Stimulated activated CD8-positive, alpha-beta memory T cell treated with anti-CD3 and anti-CD28 coated beads, Interleukin-4, amount 100 ng/mL, for 48 hours (primary cell): ENCODE data around the gene ABCD1.
"Not testable (repeated sequence)": the region's sequence is repeated elsewhere in the genome, so short reads cannot be mapped to it uniquely, and the experiment has no call there.

Experiments
- DNase-seq: peaks from one replicate; pipeline ENCODE4 v3.0.0-alpha.2; 2020

The ABCD1 gene

GRCh38 chrX:153736071-153736820, 11.6 kb downstream of the ABCD1 start:
- DNase-seq = no peak

DNA sequence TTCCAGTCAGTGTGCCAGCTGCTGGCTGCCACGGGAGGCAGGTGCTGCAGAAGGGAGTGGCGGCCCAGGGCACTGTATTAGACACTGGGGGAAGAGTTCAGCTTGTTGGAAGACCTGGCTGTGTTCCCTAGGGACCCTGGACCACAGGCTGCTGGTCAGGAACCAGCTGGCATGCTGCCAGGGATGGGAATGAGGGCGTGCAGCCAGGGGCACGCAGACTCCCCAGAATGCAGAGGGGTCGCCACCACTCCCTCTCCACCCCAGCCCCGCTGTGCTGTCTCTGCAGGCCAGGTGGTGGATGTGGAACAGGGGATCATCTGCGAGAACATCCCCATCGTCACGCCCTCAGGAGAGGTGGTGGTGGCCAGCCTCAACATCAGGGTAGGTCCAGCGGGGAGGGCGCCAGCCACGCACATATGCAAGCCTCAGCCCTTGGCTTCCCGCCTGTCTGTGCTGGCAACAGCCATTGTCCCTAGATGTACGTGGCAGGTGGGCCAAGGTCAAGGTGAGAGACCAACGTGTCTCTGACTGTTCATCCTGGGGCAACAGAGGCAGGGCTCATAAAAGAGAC, 12.3 kb downstream of the ABCD1 start:
- no peak for DNase-seq

GRCh38 chrX:153738056-153738605, 13.5 kb downstream of the ABCD1 start:
- no peak for DNase-seq

GRCh38 chrX:153739754-153740486, 15.3 kb downstream of the ABCD1 start:
- no peak for DNase-seq

- DNase-seq = no peak
Measured at GRCh38 chrX:153740631-153741222, 16.1 kb downstream of the ABCD1 start.

DNA sequence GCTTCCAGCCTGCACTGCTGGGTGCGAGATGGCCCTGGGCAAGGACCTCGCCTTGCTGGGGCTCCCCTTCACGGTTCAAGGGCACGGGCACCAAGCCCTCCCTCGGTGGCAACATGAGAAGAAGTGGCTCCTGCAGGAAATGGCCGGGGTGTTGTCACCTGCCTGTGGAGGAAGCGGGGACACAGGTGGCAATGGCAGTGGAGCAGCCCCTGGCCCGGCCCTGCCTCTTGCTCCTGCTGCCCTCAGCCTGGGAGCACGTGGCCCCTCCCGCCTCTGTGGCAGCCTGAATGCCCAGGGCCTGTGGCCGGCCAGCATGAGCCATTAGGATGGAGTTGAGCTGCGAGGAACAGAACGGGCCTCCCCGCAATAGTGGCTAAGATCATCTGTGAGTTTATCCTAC, 16.8 kb downstream of the ABCD1 start:
- no peak for DNase-seq

GRCh38 chrX:153742111-153742510, 17.5 kb downstream of the ABCD1 start:
- not testable (repeated sequence) for DNase-seq

DNA sequence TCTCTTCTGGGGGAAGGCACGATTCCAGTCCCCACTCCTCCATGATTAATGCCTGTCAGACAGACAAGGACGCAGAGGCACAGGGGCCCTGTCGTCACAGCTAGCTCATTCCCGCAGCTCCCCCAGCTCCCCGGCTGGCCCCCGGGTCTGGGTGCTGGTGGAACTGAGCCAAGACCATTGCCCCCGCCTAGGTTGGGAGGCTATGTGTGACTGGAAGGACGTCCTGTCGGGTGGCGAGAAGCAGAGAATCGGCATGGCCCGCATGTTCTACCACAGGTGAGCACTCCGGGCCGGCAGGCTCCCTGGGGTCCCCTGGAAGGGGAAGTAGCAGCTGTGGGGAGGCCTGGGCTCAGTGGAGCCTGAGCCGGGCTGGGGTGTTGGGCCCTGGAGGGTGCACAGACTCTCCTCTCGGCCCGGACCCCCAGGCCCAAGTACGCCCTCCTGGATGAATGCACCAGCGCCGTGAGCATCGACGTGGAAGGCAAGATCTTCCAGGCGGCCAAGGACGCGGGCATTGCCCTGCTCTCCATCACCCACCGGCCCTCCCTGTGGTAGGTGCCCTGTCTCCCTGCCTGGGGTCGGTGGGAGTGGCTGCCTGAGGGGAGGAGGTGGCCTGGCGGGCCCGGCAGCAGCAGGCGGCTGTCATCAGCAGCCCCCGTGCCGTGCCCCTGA, 18.3 kb downstream of the ABCD1 start:
- DNase-seq = not testable (repeated sequence)

DNA sequence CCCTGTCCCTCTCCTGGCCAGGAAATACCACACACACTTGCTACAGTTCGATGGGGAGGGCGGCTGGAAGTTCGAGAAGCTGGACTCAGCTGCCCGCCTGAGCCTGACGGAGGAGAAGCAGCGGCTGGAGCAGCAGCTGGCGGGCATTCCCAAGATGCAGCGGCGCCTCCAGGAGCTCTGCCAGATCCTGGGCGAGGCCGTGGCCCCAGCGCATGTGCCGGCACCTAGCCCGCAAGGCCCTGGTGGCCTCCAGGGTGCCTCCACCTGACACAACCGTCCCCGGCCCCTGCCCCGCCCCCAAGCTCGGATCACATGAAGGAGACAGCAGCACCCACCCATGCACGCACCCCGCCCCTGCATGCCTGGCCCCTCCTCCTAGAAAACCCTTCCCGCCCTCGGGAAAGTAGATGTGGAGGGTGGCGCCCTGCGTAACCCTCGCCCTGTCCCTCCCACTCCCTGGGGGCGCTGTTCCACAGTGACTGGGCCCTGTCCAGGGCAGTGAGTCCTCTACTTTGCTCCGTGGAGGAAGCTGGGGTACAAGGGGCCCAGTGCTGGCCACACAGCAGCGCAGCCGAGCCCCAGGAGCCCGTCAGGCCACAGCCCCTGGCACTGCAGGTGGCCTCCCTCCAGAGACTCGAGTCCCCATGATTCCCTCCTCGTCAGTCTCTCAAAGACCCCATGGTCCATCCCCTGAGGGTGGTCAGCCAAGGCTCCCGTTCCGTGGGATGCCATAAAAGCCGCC, 19.0 kb downstream of the ABCD1 start:
- DNase-seq = not testable (repeated sequence)

- no peak for DNase-seq
Measured at GRCh38 chrX:153744210-153745066, 19.8 kb downstream of the ABCD1 start.

DNA sequence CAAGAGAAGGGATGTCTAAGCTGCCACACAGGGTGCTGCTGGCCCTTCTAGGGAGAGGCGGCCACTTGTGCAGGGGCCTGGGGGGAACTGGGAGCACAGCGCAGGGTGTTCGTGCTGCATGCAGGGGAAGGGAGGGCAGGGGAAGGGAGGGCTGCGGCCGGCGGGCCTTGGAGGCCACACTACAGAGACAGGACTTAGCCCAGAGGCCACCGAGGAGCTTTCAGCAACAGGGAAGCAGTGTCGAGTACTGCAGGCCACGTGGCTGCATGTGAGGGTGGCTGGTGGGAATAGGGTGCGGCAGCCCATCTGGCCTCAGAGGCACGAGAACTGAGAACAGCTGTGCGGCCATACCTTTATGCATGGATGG, 20.4 kb downstream of the ABCD1 start:
- DNase-seq = not testable (repeated sequence)

DNA sequence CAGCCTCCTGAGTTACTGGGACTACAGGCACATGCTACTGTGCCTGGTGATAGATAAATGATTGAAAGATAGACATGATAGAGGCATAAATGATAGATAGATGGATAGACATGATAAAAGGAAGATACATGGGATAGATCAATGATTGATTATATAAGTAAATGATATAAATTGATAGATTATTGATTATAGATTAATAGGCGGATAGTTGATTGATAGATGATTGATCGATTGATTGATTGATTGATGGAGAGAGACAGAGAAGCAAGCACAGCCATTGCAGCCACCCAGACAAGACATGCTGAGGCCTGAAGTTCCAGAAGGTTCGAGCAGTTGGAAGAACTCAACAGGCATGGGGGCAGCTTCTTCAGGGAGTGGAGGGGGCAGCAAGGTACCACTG, 21.7 kb downstream of the ABCD1 start:
- DNase-seq = no peak

DNA sequence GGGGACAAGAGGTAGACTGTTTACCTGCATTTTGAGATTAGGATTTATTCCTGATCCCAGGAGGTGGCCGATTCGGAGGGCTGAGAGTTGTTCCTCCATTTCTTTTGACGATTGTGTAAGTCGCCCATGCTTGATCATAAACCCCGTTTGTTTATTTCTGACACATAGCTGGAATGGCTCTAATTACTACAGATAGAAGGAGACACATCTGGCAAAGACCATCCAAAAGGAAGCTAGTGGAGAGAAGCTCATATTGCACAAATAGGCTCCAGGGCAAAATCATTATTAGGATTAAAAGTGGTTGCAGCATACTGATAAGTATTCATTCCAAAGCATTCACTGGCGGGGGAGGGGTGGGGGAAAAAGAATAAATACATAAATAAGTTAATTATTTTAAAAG, 22.3 kb downstream of the ABCD1 start:
- DNase-seq = not testable (repeated sequence)

- DNase-seq = not testable (repeated sequence)
Measured at GRCh38 chrX:153749017-153749416, 24.4 kb downstream of the ABCD1 start.

DNA sequence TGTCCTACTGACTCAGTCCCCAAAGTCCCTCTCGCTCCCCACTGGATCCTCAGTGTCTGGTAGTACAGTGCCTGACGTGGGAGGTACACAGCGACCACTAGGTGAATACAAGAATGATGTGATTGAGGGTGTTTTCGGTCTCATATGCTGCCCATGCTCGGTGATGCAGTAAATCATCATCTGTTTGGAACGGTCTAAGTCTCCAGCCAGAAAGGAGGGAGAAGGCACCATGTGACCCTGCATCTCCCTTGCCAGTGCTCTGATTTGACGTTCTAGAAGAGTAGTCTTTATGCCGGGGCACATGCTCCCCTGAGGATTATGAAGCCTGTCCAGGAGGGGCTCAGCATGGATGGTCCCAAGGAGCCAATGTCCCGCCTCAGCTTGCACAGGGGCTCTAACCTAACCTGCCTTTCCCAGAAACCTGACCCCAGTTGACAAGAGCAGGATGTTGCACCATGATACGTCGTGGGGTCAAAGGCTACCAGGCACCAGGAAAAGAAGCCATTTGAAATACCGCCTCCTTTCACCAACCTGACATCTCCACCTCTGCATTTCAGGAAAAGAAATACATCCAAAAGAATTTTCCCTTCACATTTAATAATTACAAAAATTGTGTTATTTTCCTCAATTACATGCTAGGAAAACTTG, 25.6 kb downstream of the ABCD1 start:
- no peak for DNase-seq

DNA sequence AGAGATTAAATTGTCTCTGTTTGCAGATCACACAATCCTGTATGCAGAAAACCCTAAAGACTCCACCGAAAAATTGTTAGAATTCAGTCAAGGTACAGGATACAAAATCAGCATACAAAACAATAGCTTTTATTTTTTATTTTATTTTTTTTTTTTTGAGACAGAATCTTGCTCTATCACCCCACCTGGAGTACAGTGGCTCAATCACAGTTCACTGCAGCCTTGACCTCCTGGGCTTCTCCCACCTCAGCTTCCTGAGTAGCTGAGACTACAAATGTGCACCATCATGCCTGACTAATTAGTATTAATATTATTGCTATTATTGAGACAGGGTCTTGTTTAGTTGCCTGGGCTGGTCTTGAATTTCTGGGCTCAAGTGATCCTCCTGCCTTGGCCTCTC, 30.5 kb downstream of the ABCD1 start:
- no peak for DNase-seq

DNA sequence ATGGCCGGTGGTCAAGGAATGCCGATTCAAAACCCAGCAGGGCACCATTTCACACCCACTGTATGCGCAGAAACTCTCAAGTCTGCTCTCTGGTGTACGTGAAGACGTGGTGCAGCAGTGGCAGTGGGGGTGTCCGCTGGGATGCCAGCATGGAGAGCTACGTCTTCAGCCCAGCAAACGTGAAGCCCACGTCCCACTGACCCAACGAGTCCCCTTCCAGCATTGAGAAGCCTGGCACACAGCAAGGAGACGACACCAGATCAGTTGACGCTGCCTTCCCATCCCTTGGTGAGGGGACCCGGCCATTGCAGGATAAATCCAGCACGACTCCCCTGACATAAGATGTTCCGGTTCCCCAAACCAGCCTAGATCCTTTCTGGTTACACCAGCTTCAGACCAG, 37.2 kb downstream of the ABCD1 start:
- no peak for DNase-seq

DNA sequence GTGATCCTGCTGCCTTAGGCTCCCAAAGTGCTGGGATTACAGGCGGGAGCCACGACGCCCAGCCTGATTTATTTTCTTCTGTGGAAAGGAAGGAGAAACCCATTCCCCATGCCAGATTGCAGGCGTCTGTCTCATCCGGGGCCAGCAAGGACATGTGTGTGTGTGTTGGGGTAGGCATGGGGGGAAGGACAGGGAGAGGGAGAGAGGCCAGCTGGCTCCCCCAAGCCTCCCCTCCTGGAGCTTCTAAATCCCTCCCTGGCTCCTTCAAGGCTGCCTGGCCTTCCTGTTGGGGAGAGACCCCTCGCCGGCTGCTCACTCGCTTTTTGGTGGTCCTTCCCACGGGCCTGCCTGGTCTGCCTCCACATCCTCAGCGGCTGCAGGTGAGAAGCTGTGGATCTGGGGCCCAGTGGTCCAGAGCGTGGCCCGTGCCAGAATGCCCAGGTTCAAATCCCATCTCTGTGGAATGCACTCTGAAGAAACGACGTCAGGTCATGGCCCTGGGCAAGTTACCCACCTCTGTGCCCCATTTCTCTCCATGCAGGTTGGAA, 38.0 kb downstream of the ABCD1 start:
- DNase-seq = no peak

DNA sequence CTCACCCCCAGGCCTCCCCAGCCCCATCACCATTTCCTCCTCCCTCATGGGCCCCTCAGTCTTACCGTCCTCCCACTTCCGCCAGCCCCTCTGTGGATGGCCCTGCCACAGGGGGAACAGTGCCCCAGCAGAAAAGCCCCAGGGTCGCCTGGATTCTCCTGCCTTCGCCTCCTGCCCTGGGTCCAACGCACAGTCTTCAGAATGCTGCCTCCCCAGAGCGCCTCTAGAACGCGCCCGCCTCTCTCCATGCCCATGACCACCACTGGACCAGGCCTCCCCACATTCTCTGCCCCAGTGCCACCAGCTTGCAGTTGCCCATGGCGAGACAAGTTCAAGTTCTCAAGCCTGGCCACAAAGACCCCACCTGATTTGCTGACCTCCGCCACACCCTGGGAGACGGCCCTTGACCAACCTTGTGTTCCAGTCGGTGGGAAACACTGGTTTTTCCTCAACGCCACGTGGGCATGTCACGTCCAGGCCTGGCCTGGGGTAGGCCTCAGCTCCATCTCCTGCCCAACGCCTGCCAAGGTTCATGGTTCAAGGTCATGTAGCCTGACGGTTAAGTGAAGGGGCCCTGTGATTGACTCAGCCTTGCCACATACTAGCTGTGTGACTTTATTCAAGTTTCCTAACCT, 38.8 kb downstream of the ABCD1 start:
- DNase-seq = no peak
